Trophoblast cell (in vitro differentiated cells and primary cell): Measurements from ENCODE around the gene DLGAP1.
A peak's percentile ranks its signal among the peaks of the same experiment; 100 is the strongest.
"Not testable (repeated sequence)": the region's sequence is repeated elsewhere in the genome, so short reads cannot be mapped to it uniquely, and the experiment has no call there.

ENCODE experiments used
- DNase-seq, 2 donors: peaks; one replicate each; pipeline ENCODE4 v3.0.0-alpha.2; 2016
- H2AFZ ChIP-seq: 2 replicates; pipeline ENCODE4 v1.6.1; 2013; ENCODE audit warnings: low read length, moderate library complexity, mild to moderate bottlenecking; ENCODE audit not compliant: insufficient read depth, poor library complexity
- H2AK5ac ChIP-seq: 2 replicates; pipeline ENCODE4 v1.6.1; 2013; ENCODE audit warnings: mild to moderate bottlenecking, low read length
- H2BK120ac ChIP-seq: 2 replicates; pipeline ENCODE4 v1.6.1; 2013; ENCODE audit warnings: low read length, mild to moderate bottlenecking, moderate library complexity; ENCODE audit not compliant: insufficient read depth, poor library complexity
- H2BK12ac ChIP-seq: 2 replicates; pipeline ENCODE4 v1.6.1; 2013; ENCODE audit warnings: mild to moderate bottlenecking, low read length, moderate library complexity
- H2BK5ac ChIP-seq: 2 replicates; pipeline ENCODE4 v1.6.1; 2013; ENCODE audit warnings: low read length, low read depth, moderate library complexity, mild to moderate bottlenecking; ENCODE audit not compliant: poor library complexity
- H3K14ac ChIP-seq: 2 replicates; pipeline ENCODE4 v1.6.1; 2013; ENCODE audit warnings: mild to moderate bottlenecking, low read length
- H3K18ac ChIP-seq: 2 replicates; pipeline ENCODE4 v1.6.1; 2013; ENCODE audit warnings: mild to moderate bottlenecking, low read length
- H3K23ac ChIP-seq: 2 replicates; pipeline ENCODE4 v1.6.1; 2013; ENCODE audit warnings: low read length
- H3K27ac ChIP-seq: 2 replicates; pipeline ENCODE4 v1.5.1; 2013; ENCODE audit warnings: low read depth, mild to moderate bottlenecking, inconsistent platforms, low read length, moderate library complexity
- H3K27me3 ChIP-seq: 2 replicates; pipeline ENCODE4 v1.6.1; 2013; ENCODE audit warnings: inconsistent platforms, mild to moderate bottlenecking, low read length, moderate library complexity; ENCODE audit not compliant: insufficient read depth
- H3K36me3 ChIP-seq, 2 experiments: 1 replicate in 1 of 2; 2 replicates in 1 of 2; pipeline ENCODE4 v1.6.1; 2013; ENCODE audit warnings: low read length in 2 of 2, mild to moderate bottlenecking in 2 of 2, moderate library complexity in 1 of 2; ENCODE audit not compliant: insufficient read depth in 2 of 2, control insufficient read depth in 1 of 2
- H3K4ac ChIP-seq: 2 replicates; pipeline ENCODE4 v1.6.1; 2013; ENCODE audit warnings: low read depth, mild to moderate bottlenecking, low read length, moderate library complexity
- H3K4me1 ChIP-seq, 2 experiments: 1 replicate in 1 of 2; 2 replicates in 1 of 2; pipeline ENCODE4 v1.6.1; 2013; ENCODE audit warnings: low read length in 2 of 2, mild to moderate bottlenecking in 2 of 2, moderate library complexity in 1 of 2; ENCODE audit not compliant: insufficient read depth in 2 of 2, control insufficient read depth in 1 of 2
- H3K4me2 ChIP-seq: 2 replicates; pipeline ENCODE4 v1.6.1; 2013; ENCODE audit warnings: inconsistent platforms, mild to moderate bottlenecking, low read length, moderate library complexity
- H3K4me3 ChIP-seq: 2 replicates; pipeline ENCODE4 v1.5.1; 2013; ENCODE audit warnings: mild to moderate bottlenecking, low read depth, low read length, inconsistent platforms
- H3K79me1 ChIP-seq: one replicate; pipeline ENCODE4 v1.6.1; 2013; ENCODE audit warnings: low read length
- H3K79me2 ChIP-seq: 2 replicates; pipeline ENCODE4 v1.6.1; 2013; ENCODE audit warnings: low read length, mild to moderate bottlenecking; ENCODE audit not compliant: control insufficient read depth, insufficient read depth, poor library complexity
- H3K9ac ChIP-seq: 2 replicates; pipeline ENCODE4 v1.6.1; 2013; ENCODE audit warnings: mild to moderate bottlenecking, low read length
- H3K9me3 ChIP-seq: 2 replicates; pipeline ENCODE4 v1.6.1; 2013; ENCODE audit warnings: low read depth, mild to moderate bottlenecking, control low read depth, inconsistent platforms, low read length; ENCODE audit not compliant: insufficient read depth
- H4K12ac ChIP-seq: 2 replicates; pipeline ENCODE4 v1.6.1; 2013; ENCODE audit warnings: low read depth, mild to moderate bottlenecking, low read length, moderate library complexity
- H4K8ac ChIP-seq: 2 replicates; pipeline ENCODE4 v1.6.1; 2013; ENCODE audit warnings: low read depth, mild to moderate bottlenecking, low read length, moderate library complexity
- H4K91ac ChIP-seq: one replicate; pipeline ENCODE4 v1.6.1; 2013; ENCODE audit warnings: low read depth, mild to moderate bottlenecking, low read length, moderate library complexity
- WGBS: extraction: QIAGEN DNeasy Blood & Tissue Kit; methylation state at CpG from one replicate; pipeline ENCODE4 v1.1.7; 2013; ENCODE audit warnings: missing lambda C conversion rate; ENCODE audit not compliant: insufficient read length, insufficient coverage; ENCODE audit errors: extremely low coverage; 5-methylcytosine and 5-hydroxymethylcytosine counted together

The DLGAP1 gene

GRCh38 chr18:3581890-3582289 is 873.2 kb downstream of the DLGAP1 start:
- Histone ChIP-seq H3K4ac (no peak overlapping the region), H2AK5ac (no peak overlapping the region), H3K27ac (peak overlapping the region; percentile 9), H2BK120ac (no peak overlapping the region), H3K36me3 (no peaks in the 10 kb centered on the region), H3K79me1 (peaks cover 6% of the 10 kb centered on the region), H4K91ac (no peak overlapping the region), H2AFZ (no peak overlapping the region), H3K9ac (no peak overlapping the region), H3K79me2 (no peaks in the 10 kb centered on the region), H2BK5ac (no peak overlapping the region), H3K4me2 (peak overlapping the region; percentile 24), H3K4me3 (peak overlapping the region; percentile 54), H3K9me3 (no peaks in the 10 kb centered on the region), H3K4me1 (peaks cover 16 to 26% of the 10 kb centered on the region in 2 experiments), H3K23ac (no peak overlapping the region), H4K12ac (no peak overlapping the region), H3K18ac (no peak overlapping the region), H4K8ac (no peak overlapping the region), H3K27me3 (no peaks in the 10 kb centered on the region), H2BK12ac (peak overlapping the region; percentile 11), H3K14ac (no peak overlapping the region)
- no CpG with 5 or more reads among the region's 13 CpGs for WGBS
- DNase-seq: no peak

DNA sequence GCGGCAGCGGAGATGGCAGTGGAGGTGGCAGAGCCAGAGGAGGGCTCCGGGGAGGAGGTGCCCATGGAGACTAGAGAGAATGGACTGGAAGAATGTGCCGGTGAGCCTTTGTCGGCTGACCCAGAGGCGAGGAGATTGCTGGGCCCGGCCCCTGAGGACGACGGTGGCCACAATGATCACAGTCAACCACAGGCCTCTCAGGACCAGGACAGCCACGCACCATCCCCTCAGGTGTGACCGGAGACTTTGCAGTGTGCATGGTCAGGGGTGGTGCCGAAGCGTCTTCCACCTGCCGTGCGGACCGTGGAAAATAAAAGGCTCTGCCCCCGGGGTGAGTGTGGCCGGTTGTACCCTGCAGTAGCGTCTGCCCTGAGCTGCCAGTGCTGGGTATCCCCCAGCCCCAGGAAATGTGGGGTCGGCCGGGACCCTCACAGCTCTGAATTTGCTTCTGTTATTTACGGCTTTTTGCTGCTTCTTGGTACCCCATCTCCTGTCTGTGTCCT is 874.5 kb downstream of the DLGAP1 start:
- not testable (repeated sequence) for H4K91ac ChIP-seq, H3K4me2 ChIP-seq, H3K36me3 ChIP-seq, H3K4me3 ChIP-seq, H3K27ac ChIP-seq, H3K9ac ChIP-seq, H4K8ac ChIP-seq, H3K9me3 ChIP-seq, H3K79me2 ChIP-seq, H3K14ac ChIP-seq, H2AFZ ChIP-seq, DNase-seq, H3K27me3 ChIP-seq, H4K12ac ChIP-seq, H2BK5ac ChIP-seq, H3K23ac ChIP-seq, H3K79me1 ChIP-seq, H3K4ac ChIP-seq
- no CpG with 5 or more reads among the region's 22 CpGs for WGBS
- peak overlapping the region; percentile 70 for H2BK12ac ChIP-seq
- H3K4me1 ChIP-seq: peaks cover 13 to 20% of the 10 kb centered on the region in 2 experiments
- H3K18ac ChIP-seq: peak overlapping the region; percentile 58
- H2AK5ac ChIP-seq: peak overlapping the region; percentile 26
- H2BK120ac ChIP-seq: peak overlapping the region; percentile 15

DNA sequence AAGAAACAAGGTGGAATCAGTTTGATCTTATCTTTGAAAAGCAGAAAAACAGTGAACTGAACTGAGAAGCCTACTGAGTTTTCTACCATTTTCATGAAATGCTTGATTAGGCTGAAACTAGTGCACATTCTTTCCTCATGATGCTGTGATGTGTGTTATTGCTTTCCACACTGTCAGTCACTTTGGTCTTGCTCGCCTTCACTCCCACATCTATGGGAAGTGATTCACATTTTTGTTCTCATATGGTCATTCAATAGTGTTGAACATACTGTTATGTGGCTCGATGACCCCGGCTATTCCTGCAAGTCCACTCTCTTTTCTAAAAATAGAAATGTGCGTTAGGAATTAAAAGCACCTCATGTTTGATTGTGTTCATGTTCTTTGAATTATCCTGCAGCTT is 875.4 kb downstream of the DLGAP1 start:
- Histone ChIP-seq H4K12ac (no peak overlapping the region), H3K4me2 (no peak overlapping the region), H2AFZ (no peak overlapping the region), H2BK120ac (no peak overlapping the region), H4K91ac (no peak overlapping the region), H3K23ac (no peak overlapping the region), H2BK12ac (no peak overlapping the region), H2BK5ac (no peak overlapping the region), H2AK5ac (no peak overlapping the region), H3K79me1 (peaks cover 4% of the 10 kb centered on the region), H3K9me3 (no peaks in the 10 kb centered on the region), H3K4ac (no peak overlapping the region), H3K36me3 (no peaks in the 10 kb centered on the region), H3K79me2 (no peaks in the 10 kb centered on the region), H3K14ac (no peak overlapping the region), H4K8ac (no peak overlapping the region), H3K27ac (no peak overlapping the region), H3K27me3 (no peaks in the 10 kb centered on the region), H3K18ac (no peak overlapping the region), H3K4me1 (peaks cover 12 to 14% of the 10 kb centered on the region in 2 experiments), H3K4me3 (no peak overlapping the region), H3K9ac (no peak overlapping the region)
- WGBS: no CpG with 5 or more reads among the region's 4 CpGs
- no peak for DNase-seq

DNA sequence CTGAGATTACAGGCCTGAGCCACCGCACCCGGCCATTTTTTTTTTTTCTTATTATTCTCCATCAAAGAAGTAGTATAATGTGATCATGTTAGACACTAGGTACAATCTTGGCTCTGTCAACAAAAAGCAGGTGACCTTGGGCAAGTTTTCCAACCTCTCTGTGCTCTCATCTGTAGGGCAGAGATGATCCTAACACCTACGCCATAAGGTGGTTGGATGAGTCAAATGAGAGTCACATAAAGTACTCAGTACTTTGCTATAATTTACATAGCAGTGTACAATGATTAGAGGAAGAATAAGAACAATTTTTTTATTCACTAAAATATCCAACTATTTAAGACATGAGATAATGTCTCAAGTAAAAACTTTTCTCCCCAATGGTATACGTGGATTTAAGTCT is 876.5 kb downstream of the DLGAP1 start:
- no CpG with 5 or more reads among the region's 4 CpGs for WGBS
- Histone ChIP-seq H2BK5ac (no peak overlapping the region), H3K9me3 (no peaks in the 10 kb centered on the region), H3K23ac (no peak overlapping the region), H4K12ac (no peak overlapping the region), H3K79me1 (peaks cover 4% of the 10 kb centered on the region), H2AFZ (no peak overlapping the region), H3K9ac (no peak overlapping the region), H3K79me2 (no peaks in the 10 kb centered on the region), H2BK12ac (no peak overlapping the region), H3K4me3 (no peak overlapping the region), H3K27me3 (no peaks in the 10 kb centered on the region), H3K4ac (no peak overlapping the region), H2AK5ac (no peak overlapping the region), H3K27ac (no peak overlapping the region), H3K4me1 (peaks cover 12 to 14% of the 10 kb centered on the region in 2 experiments), H4K91ac (no peak overlapping the region), H3K18ac (no peak overlapping the region), H3K14ac (no peak overlapping the region), H2BK120ac (no peak overlapping the region), H3K4me2 (no peak overlapping the region), H4K8ac (no peak overlapping the region), H3K36me3 (no peaks in the 10 kb centered on the region)
- no peak for DNase-seq
